Nephron (organoid): ENCODE measurements around the gene SPATA1.

Experiments
- H3K27ac Mint-ChIP-seq, 3 experiments: 2 replicates each; pipeline ENCODE4 v1.8.0; 2020; ENCODE audit warnings: mixed read lengths in 3 of 3, mild to moderate bottlenecking in 2 of 3, moderate library complexity in 1 of 3
- H3K27me3 Mint-ChIP-seq: 2 replicates; pipeline ENCODE4 v1.8.0; 2021; ENCODE audit warnings: low read depth, mild to moderate bottlenecking, moderate library complexity, mixed read lengths
- H3K36me3 Mint-ChIP-seq: 2 replicates; pipeline ENCODE4 v1.8.0; 2020; ENCODE audit warnings: low read depth, mixed read lengths
- H3K4me1 Mint-ChIP-seq: 2 replicates; pipeline ENCODE4 v1.8.0; 2020; ENCODE audit warnings: mixed read lengths
- H3K4me3 Mint-ChIP-seq, 3 experiments: 2 replicates each; pipeline ENCODE4 v1.8.0; 2020; ENCODE audit warnings: mild to moderate bottlenecking in 3 of 3, mixed read lengths in 3 of 3, moderate library complexity in 2 of 3
- H3K9me3 Mint-ChIP-seq: 2 replicates; pipeline ENCODE4 v1.8.0; 2020; ENCODE audit warnings: mixed read lengths
- TF ChIP-seq, protein P1 (sequence below), 3 experiments: fragments of 200-600 bp; sonication (generic); IDR thresholded peaks; one replicate each; pipeline ENCODE4 v1.5.0; 2021; ENCODE audit warnings: antibody characterized with exemption in 3 of 3; ENCODE audit not compliant: unreplicated experiment in 3 of 3

SPATA1 gene

DNA sequence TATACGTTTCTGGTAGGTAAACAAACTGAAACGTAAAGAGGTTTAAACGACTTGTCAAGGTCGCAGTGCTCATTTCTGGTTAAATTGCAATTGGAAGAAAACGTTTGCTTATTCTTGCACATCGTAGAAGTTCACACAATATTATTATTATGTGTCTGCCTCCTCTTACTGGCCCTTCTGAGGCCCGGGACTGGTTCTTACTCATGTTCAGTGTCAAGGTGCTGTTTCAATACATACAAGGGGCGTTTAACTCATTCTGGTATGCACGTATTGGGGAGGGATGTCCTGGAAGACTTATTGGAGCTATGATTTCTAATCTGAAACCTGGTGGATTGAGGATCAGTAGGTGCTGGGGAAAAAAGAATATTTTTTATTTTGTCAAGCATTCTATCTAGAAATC, 26.2 kb upstream of the SPATA1 start:
- Mint-ChIP-seq H3K36me3 (peaks cover 43% of the 10 kb centered on the region), H3K27ac (peak overlapping the region; percentile 96 to 99 (median 98)), H3K27me3 (peaks cover 37% of the 10 kb centered on the region), H3K4me1 (peaks cover 32% of the 10 kb centered on the region), H3K4me3 (peak overlapping the region; percentile 99 to 100 (median 100)), H3K9me3 (peaks cover 14% of the 10 kb centered on the region)
- TF ChIP-seq, protein P1, sequence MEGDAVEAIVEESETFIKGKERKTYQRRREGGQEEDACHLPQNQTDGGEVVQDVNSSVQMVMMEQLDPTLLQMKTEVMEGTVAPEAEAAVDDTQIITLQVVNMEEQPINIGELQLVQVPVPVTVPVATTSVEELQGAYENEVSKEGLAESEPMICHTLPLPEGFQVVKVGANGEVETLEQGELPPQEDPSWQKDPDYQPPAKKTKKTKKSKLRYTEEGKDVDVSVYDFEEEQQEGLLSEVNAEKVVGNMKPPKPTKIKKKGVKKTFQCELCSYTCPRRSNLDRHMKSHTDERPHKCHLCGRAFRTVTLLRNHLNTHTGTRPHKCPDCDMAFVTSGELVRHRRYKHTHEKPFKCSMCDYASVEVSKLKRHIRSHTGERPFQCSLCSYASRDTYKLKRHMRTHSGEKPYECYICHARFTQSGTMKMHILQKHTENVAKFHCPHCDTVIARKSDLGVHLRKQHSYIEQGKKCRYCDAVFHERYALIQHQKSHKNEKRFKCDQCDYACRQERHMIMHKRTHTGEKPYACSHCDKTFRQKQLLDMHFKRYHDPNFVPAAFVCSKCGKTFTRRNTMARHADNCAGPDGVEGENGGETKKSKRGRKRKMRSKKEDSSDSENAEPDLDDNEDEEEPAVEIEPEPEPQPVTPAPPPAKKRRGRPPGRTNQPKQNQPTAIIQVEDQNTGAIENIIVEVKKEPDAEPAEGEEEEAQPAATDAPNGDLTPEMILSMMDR (IDR thresholded peaks at IDR 0.05; ENCODE audit: unreplicated experiment in 3 of 3) = no peak

DNA sequence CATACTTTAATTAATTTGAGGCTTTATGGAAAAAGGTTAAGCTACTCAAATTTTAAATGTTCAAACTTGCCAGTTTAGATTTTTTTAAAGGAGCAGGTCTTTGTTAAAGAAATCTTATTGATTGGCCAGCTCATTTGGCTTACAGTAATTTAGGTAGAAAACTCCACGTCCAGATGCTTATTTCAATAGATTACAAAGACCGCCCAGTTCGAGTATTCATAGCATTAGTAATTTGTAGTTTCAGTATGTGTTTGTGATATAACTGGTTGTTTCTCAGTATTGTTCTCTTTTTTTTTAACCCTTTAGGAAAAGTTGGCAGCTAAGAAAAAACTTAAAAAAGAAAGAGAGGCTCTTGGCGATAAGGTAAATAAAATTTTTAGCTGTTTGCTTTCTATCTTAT, 25.5 kb upstream of the SPATA1 start:
- H3K4me1 Mint-ChIP-seq = peaks cover 32% of the 10 kb centered on the region
- H3K27me3 Mint-ChIP-seq = peaks cover 31% of the 10 kb centered on the region
- peaks cover 14% of the 10 kb centered on the region for H3K9me3 Mint-ChIP-seq
- TF ChIP-seq, protein P1 (IDR thresholded peaks at IDR 0.05; ENCODE audit: unreplicated experiment in 3 of 3) = no peak
- no peak overlapping the region for H3K27ac Mint-ChIP-seq
- H3K36me3 Mint-ChIP-seq = peaks cover 48% of the 10 kb centered on the region
- peak overlapping the region; percentile 46 to 73 (median 55) for H3K4me3 Mint-ChIP-seq

DNA sequence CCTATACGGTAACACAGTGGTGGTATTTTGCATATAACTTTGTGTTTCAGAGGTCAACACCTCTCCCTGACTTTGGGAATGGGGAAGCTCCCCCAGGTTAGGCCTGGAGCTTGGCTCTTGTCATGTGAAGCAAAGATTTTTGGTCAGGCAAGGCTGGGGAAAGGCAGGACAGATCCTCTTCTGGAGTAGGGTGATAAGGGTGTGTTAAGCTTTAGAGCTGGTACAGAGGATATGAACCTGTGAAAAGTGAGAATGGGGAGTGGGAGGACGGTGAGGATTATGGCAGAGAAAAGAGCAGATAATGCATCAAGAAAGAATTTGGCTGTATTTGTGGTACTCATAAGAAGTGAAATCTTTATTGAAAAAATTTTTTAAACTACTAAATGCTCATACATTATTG, 24.9 kb upstream of the SPATA1 start:
- no peak overlapping the region for H3K27ac Mint-ChIP-seq
- H3K4me1 Mint-ChIP-seq = peaks cover 32% of the 10 kb centered on the region
- peak overlapping the region; percentile 36 to 66 (median 62) for H3K4me3 Mint-ChIP-seq
- H3K27me3 Mint-ChIP-seq = peaks cover 26% of the 10 kb centered on the region
- TF ChIP-seq, protein P1 (IDR thresholded peaks at IDR 0.05; ENCODE audit: unreplicated experiment in 3 of 3) = no peak
- H3K9me3 Mint-ChIP-seq = peaks cover 14% of the 10 kb centered on the region
- H3K36me3 Mint-ChIP-seq = peaks cover 55% of the 10 kb centered on the region

DNA sequence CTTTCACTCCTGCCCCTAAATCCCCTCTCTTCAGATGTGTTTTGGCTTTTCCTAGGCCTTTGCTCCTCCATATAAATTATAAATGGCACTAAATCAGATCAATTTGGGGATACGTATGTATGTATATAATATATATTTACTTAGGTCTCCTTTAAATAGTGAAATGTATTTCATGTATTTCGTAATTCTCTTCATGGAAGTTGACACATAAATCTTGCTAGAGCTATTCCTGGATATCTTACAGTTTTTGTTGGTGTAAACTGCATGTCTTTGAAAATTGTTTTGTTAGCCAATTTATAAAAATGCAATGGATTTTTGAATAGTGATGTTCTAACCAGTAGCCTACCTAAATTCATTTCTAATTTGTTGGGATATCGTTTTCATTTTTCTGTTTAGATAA, 18.1 kb upstream of the SPATA1 start:
- TF ChIP-seq, protein P1 (IDR thresholded peaks at IDR 0.05; ENCODE audit: unreplicated experiment in 3 of 3) = no peak
- Mint-ChIP-seq H3K4me1 (peaks cover 6% of the 10 kb centered on the region), H3K4me3 (no peak overlapping the region), H3K36me3 (peaks cover 70% of the 10 kb centered on the region), H3K27ac (no peak overlapping the region), H3K9me3 (no peaks in the 10 kb centered on the region), H3K27me3 (no peaks in the 10 kb centered on the region)

DNA sequence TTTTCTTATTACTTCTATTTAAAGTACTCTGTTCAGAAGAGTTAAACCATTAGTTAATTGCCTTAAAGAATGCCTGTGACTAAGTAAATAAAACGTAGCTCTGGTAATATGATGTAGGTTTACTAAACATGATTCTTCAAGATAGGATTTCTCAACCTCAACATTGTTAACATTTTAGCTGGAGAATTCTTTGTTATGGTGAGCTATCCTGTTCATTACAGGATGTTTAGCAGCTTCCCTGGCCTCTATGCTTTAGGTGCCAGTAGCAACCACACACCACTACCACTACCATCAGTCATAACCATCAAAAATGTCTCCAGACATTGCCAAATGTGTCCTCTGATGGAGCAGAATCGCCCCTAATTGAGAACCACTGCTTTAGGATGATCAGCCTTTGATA, 16.4 kb upstream of the SPATA1 start:
- Mint-ChIP-seq H3K9me3 (no peaks in the 10 kb centered on the region), H3K36me3 (peaks cover 67% of the 10 kb centered on the region), H3K4me1 (peaks cover 11% of the 10 kb centered on the region), H3K27ac (no peak overlapping the region), H3K27me3 (no peaks in the 10 kb centered on the region), H3K4me3 (no peak overlapping the region)
- TF ChIP-seq, protein P1 (IDR thresholded peaks at IDR 0.05; ENCODE audit: unreplicated experiment in 3 of 3) = no peak

DNA sequence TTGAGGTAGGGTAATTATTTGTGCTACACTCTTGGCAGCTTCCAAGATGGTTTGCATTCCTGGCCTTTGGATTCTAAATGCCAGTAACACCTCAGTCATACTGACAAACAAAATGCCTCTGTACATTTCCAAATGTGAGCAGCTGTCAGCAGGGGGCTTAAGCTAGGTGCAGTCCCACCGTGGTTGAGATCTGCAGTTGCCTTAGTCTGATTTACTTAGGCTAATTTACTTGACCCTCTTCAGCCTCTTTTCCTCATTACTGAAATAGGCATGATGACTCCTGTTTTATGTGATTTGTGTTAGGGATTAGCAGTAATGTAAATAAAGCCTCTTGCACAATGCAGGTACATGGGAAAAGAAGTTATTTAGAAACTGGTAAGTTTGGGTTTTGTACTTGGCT, 13.5 kb upstream of the SPATA1 start:
- Mint-ChIP-seq H3K27me3 (no peaks in the 10 kb centered on the region), H3K9me3 (no peaks in the 10 kb centered on the region), H3K4me3 (no peak overlapping the region), H3K27ac (no peak overlapping the region), H3K36me3 (peaks cover 64% of the 10 kb centered on the region), H3K4me1 (peaks cover 11% of the 10 kb centered on the region)
- TF ChIP-seq, protein P1 (IDR thresholded peaks at IDR 0.05; ENCODE audit: unreplicated experiment in 3 of 3) = no peak
